NB4 (cell line): ENCODE results near the gene POU3F1.
"Not testable (repeated sequence)": the region's sequence is repeated elsewhere in the genome, so short reads cannot be mapped to it uniquely, and the experiment has no call there.

ENCODE experiments used
- DNase-seq: peaks from one replicate; pipeline ENCODE4 v3.0.0; 2010; ENCODE audit warnings: low read depth
- H3K4me3 ChIP-seq: one replicate; pipeline ENCODE4 v1.5.1; 2011; ENCODE audit warnings: mild to moderate bottlenecking, low read depth, low read length, moderate library complexity
- MYC ChIP-seq: IDR thresholded peaks from 2 replicates; pipeline ENCODE4 v1.6.1; 2011; ENCODE audit warnings: low read depth, low read length
- POLR2A ChIP-seq: IDR thresholded peaks from 2 replicates; pipeline ENCODE4 v1.6.1; 2011; ENCODE audit warnings: mild to moderate bottlenecking; ENCODE audit not compliant: insufficient read length; ENCODE audit errors: extremely low read depth
- TF ChIP-seq, protein P1 (sequence below): IDR thresholded peaks from 2 replicates; pipeline ENCODE4 v1.6.1; 2011; ENCODE audit warnings: low read depth, low read length
- TF ChIP-seq, protein P2 (sequence below): IDR thresholded peaks from one replicate; pipeline ENCODE4 v1.5.1; 2012; ENCODE audit warnings: low read depth, low read length

The POU3F1 gene

DNA sequence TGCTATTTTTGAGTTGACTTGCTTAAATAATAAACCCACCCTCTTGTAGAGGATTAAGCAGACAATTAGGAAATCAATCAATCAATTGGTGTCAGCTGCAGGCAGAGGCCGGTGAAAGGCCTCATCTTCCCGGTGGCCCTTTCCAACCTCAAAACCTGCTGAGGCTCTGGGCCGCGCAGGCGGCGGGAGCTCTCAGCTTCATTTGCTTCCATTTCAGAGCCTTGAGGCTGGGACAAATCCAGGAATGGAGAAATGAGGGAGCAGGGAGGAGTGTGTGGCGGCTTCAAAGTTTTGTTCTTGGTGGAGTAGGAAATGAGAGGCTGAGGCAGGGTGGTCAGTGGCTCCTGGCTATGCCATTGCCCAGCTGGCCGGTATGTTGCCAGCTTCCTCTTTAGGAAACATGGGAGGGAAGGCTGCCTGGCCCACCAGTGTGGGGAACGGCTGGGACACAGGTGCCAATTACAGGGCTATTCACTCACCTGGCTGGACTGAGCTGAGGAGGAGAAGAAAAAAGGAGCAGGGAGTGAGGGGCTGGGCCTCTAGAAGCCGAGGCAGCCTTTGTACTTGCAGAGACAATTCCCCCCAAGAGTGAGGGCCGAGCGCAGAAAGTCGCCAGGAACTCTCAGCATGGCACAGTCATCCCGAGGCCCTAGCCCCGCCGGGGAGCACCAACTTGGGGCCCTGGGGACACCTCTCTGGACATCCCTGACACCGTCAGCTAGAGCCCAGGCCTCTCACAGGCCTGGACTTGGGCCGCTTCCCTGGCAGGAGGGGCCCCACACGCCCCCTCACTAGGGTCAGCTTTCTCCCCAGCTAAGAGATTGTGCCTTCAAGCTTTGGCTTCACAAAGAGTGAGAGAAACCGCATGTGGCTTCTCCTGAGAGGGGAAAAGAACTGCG, 4.4 kb downstream of the POU3F1 start:
- H3K4me3 ChIP-seq = no peak overlapping the region
- TF ChIP-seq POLR2A = no peak
- DNase-seq = no peak

DNA sequence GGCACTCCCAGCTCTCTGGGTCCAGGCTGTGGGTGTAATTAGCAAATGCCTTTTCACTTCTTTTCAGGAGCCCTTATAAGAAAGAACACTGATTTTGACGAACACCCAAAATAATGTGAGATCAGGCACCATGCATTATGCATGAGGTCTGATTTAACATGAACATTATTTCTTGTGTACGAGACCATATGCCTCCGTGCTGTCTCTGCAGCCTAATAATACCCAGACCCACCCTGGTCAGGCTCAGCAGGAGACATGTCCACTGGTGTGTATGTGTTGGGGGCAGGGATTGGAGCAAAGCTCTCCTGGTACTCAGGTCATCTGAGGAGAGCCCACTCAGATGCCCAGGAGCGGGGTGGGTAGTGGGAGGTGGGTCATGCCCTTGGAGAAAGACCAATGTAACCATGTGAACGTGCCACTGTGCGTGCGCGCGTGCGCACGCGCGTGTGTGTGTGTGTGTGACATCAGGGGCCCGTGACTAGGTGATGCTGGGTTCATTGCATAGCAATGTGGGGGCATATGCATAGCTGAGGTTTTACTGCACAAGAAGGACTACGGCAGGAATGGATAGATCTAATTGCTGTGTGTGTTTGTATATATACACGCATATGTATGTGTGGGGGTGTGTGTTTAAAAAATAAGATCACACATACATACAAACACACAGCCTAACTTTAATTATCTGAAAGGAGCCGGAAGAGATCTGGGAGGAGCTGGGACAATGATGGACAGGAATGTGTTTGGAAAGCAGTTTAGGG, 7.1 kb downstream of the POU3F1 start:
- TF ChIP-seq, protein P1, sequence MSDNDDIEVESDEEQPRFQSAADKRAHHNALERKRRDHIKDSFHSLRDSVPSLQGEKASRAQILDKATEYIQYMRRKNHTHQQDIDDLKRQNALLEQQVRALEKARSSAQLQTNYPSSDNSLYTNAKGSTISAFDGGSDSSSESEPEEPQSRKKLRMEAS = no peak
- TF ChIP-seq, protein P2, sequence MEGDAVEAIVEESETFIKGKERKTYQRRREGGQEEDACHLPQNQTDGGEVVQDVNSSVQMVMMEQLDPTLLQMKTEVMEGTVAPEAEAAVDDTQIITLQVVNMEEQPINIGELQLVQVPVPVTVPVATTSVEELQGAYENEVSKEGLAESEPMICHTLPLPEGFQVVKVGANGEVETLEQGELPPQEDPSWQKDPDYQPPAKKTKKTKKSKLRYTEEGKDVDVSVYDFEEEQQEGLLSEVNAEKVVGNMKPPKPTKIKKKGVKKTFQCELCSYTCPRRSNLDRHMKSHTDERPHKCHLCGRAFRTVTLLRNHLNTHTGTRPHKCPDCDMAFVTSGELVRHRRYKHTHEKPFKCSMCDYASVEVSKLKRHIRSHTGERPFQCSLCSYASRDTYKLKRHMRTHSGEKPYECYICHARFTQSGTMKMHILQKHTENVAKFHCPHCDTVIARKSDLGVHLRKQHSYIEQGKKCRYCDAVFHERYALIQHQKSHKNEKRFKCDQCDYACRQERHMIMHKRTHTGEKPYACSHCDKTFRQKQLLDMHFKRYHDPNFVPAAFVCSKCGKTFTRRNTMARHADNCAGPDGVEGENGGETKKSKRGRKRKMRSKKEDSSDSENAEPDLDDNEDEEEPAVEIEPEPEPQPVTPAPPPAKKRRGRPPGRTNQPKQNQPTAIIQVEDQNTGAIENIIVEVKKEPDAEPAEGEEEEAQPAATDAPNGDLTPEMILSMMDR = no peak
- TF ChIP-seq MYC (no peak), POLR2A (no peak)
- DNase-seq = no peak
- H3K4me3 ChIP-seq = no peak overlapping the region

DNA sequence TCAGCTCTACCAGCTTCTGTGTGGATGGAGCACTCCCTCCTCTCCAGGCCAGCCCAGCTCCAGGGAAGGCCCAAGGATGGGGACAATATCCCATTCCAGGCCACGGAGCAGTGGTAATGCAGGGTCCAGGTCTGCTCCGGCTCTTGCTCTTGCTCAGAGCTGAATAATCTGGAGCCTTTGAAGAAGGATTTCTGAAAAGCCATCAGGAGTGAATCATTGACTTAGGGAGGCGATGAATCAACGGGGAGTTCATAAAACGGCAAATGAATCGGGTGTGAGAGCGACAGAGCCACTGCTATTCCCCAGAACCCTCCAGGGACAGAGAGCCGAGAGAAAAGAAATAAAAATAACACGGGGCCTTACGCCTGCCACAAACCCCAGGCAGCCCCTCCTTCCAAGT, 7.7 kb downstream of the POU3F1 start:
- no peak for DNase-seq
- TF ChIP-seq, protein P1 = no peak
- TF ChIP-seq, protein P2 = no peak
- no peak for TF ChIP-seq MYC
- TF ChIP-seq POLR2A = no peak

DNA sequence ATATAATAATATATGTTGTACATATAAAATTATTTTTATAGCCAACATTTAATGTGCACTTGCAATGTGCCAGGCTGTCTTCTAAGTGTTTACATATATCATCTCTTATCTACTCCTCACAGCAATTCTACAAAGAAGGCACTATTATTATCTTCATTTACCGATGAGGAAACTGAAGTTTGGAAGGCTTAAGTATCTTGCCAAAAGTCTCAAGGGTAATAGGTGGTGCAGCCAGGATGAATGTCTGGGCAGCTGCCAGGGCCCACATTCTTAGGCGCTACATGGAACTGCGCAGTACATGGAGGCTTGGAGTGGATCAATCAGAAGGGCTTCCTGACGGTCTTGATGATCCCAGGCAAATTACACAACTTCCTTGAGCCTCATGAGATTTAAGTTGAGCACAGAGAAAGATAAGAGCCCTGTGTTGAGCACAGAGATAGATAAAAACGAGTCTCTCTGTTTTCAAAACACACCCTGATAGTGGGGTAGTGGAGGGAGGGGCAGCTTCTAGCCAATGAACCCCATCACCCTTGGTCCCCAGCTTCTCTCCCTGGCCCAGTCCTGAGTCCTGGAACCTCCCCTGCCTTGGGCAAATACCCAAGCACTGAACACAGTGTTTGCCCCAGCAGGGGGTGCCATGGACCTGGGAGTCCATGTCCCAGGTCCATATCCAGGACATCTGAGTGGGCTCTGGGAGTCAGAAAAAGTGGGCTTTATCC, 9.2 kb downstream of the POU3F1 start:
- no peak for TF ChIP-seq POLR2A
- TF ChIP-seq, protein P1 = no peak
- no peak for TF ChIP-seq MYC
- TF ChIP-seq, protein P2 = peak; percentile 40
- peak; percentile 35 for DNase-seq
- H3K4me3 ChIP-seq = no peak overlapping the region

More for the DNA sequence above, 7.7 kb downstream of the POU3F1 start:
- H3K4me3 ChIP-seq = no peak overlapping the region

DNA sequence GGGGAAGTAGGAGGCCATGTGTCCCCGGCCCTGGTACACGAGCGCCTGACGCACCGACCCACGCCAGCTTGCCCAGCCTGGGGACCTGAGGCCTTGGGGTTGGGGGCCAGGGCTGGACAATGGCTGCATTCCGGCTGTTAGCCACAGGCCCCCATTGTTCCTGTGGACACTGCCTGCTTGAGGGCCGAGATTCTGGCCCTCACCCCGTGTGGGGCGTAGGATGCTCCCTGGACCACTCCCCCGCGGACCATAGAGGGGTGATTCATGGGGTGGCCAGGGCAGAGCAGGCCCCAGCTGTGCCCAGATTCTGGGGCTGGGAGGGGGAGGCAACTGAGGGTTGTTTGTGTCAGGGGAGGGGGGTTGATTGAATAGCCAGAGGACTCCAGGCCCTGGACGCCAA, 11.7 kb downstream of the POU3F1 start:
- TF ChIP-seq, protein P2 = no peak
- no peak for TF ChIP-seq POLR2A
- no peak overlapping the region for H3K4me3 ChIP-seq

DNA sequence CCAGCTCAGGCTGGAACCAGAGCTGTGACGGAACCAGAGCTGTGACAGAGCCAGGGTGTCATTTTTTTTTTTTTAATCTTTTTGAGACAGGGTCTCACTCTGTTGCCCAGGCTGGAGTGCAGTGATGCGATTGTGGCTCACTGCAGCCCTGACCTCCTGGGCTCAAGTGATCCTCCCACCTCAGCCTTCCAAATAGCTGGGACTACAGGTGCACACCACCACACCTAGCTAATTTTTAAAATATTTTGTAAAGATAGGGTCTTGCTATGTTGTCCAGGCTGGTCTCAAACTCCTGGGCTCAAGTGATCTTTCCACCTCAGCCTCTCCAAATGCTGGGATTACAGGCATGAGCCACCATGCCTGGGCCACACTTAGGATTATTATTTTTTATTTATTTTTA, 13.6 kb downstream of the POU3F1 start:
- not testable (repeated sequence) for DNase-seq, H3K4me3 ChIP-seq

More for the DNA sequence above, 11.7 kb downstream of the POU3F1 start:
- DNase-seq = no peak
